Right atrium auricular region (tissue), 2 donors: ENCODE data around the gene CYP19A1. TPM values are rescaled to one million over a fixed set of nuclear protein-coding genes. Genes with fewer than 3 reads are reported as not detected.
A peak's percentile ranks its signal among the peaks of the same experiment; 100 is the strongest.
"Not testable (repeated sequence)": the region's sequence is repeated elsewhere in the genome, so short reads cannot be mapped to it uniquely, and the experiment has no call there.

ENCODE experiments used
- DNase-seq: peaks from one replicate; pipeline ENCODE4 v3.0.0-alpha.2; 2019; ENCODE audit warnings: low spot score
- H3K27ac ChIP-seq, 2 donors: fragments of 200-600 bp; sonication (generic); 1 replicate in 1 of 2; 2 replicates in 1 of 2; pipeline ENCODE4 v1.5.1; 2016 to 2019
- H3K27me3 ChIP-seq, 2 donors: fragments of 200-600 bp; sonication (generic); one replicate each; pipeline versions ENCODE4 v1.5.1 to v1.6.0; 2017 to 2019
- H3K36me3 ChIP-seq: fragments of 200-600 bp; sonication (generic); one replicate; pipeline ENCODE4 v1.5.1; 2016
- H3K4me1 ChIP-seq, 2 donors: fragments of 200-600 bp; sonication (generic); one replicate each; pipeline versions ENCODE4 v1.5.1 to v1.6.0; 2017 to 2019
- H3K4me3 ChIP-seq, 2 donors: fragments of 200-600 bp; sonication (generic); 1 replicate in 1 of 2; 2 replicates in 1 of 2; pipeline ENCODE4 v1.5.1; 2017 to 2019; ENCODE audit warnings: mild to moderate bottlenecking in 1 of 2, moderate library complexity in 1 of 2
- H3K9me3 ChIP-seq, 2 donors: fragments of 200-600 bp; sonication (generic); one replicate each; pipeline ENCODE4 v1.5.1; 2019
- total RNA-seq, 2 donors: library from RNA; depleted of rRNA; stranded (reverse); fragments of >200 nt; gene quantifications; one replicate each; pipeline ENCODE4 v1.1.0, GENCODE V29; 2016
- TF ChIP-seq, protein P1 (sequence below), 2 donors: fragments of 200-600 bp; sonication (generic); IDR thresholded peaks; one replicate each; pipeline ENCODE4 v1.5.1; 2019; ENCODE audit warnings: antibody characterized with exemption in 2 of 2

Gene CYP19A1
- total RNA-seq, 2 donors from 2014 or later = 2.4 TPM; not detected in 1

DNA sequence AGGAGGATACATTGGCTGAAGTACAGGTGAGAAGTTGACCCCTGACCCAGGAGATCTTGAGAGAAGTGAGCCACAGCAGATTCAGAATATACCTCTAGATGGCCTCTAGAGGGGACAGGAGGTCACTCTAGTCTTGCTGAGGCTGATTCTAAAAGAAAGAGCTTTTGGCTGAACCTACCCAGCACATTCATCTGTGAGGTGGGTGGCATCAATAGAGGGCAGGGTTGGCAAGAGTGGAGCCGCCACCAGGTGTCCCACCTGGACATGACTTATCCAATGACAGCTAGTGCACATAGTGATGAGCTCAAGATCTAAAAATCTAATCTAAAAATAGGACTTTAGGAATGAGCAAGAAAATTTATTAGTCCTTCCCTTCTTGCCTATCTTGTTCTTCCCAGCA is 51.6 kb downstream of the CYP19A1 start:
- H3K9me3 ChIP-seq = no peaks in the 10 kb centered on the region
- no peak overlapping the region for H3K27ac ChIP-seq
- H3K4me1 ChIP-seq = no peaks in the 10 kb centered on the region
- H3K27me3 ChIP-seq = no peaks in the 10 kb centered on the region
- TF ChIP-seq, protein P1, sequence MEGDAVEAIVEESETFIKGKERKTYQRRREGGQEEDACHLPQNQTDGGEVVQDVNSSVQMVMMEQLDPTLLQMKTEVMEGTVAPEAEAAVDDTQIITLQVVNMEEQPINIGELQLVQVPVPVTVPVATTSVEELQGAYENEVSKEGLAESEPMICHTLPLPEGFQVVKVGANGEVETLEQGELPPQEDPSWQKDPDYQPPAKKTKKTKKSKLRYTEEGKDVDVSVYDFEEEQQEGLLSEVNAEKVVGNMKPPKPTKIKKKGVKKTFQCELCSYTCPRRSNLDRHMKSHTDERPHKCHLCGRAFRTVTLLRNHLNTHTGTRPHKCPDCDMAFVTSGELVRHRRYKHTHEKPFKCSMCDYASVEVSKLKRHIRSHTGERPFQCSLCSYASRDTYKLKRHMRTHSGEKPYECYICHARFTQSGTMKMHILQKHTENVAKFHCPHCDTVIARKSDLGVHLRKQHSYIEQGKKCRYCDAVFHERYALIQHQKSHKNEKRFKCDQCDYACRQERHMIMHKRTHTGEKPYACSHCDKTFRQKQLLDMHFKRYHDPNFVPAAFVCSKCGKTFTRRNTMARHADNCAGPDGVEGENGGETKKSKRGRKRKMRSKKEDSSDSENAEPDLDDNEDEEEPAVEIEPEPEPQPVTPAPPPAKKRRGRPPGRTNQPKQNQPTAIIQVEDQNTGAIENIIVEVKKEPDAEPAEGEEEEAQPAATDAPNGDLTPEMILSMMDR (IDR thresholded peaks at IDR 0.05) = peak in 1 of 2 donors; percentile 25
- H3K4me3 ChIP-seq = no peak overlapping the region
- no peak for DNase-seq
- H3K36me3 ChIP-seq = no peaks in the 10 kb centered on the region

DNA sequence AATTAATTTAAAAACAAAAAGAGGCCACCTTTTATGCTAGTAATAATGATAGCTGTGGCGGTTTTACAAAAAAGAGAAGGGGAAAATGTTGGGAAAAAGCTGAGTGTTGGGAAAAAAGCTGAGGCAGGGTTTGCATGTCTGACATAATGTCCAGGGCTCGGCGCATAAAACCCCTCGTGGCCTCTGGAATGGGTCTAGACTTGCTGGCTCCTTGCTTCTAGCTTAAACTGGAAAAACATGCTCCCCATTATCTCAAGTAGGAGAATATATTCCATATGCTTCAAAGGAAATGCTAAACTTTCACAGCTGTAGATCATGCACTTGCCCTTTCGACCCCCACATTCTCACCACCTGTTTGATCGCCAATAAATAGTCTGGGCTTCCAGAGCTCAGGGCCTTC is 53.0 kb downstream of the CYP19A1 start:
- no peaks in the 10 kb centered on the region for H3K27me3 ChIP-seq
- no peak overlapping the region for H3K27ac ChIP-seq
- H3K4me3 ChIP-seq = no peak overlapping the region
- H3K36me3 ChIP-seq = no peaks in the 10 kb centered on the region
- H3K4me1 ChIP-seq = no peaks in the 10 kb centered on the region
- TF ChIP-seq, protein P1 (IDR thresholded peaks at IDR 0.05) = no peak
- H3K9me3 ChIP-seq = no peaks in the 10 kb centered on the region
- DNase-seq = no peak

DNA sequence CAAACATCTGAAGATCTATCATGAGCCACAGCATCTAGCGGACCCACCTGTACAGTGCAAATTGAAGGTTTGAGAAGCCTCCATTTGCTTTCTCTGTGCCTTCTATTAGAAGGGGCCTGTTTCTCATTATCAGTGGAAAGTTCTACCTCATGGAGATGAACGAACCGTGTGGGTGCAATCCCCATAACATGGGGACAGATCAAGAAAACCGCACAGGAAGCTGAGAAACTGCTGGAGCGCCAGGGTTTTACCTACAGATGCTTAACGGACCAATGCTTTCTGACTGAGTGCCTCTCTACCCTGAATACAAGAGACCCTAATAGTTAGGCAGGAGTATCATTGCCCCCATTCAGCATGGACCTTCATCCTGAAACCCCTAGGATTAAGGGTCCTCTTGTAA is 53.5 kb downstream of the CYP19A1 start:
- Histone ChIP-seq H3K27me3 (no peaks in the 10 kb centered on the region), H3K4me1 (no peaks in the 10 kb centered on the region), H3K4me3 (no peak overlapping the region), H3K27ac (no peak overlapping the region), H3K9me3 (no peaks in the 10 kb centered on the region), H3K36me3 (no peaks in the 10 kb centered on the region)
- DNase-seq = no peak
- TF ChIP-seq, protein P1 (IDR thresholded peaks at IDR 0.05) = no peak

DNA sequence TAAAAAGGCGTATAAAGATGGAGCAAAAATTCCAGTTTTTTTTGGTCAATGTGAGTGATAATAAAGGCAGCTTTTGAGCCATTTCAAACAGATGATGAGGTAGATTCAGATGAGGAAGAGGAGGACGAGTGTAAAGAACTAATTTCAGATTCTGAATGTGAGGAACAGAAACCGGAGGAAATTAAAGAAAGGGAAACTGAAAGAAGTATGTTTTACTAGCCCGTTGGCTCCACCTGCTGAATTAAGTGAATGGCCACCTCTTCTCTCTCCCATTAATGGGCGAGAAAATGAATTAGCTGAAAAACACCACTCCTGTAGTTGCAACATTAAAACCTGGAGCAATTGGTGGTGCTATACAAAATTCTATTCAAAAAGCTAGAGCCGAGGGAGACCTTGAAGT is 55.4 kb downstream of the CYP19A1 start:
- H3K27ac ChIP-seq = no peak overlapping the region
- no peaks in the 10 kb centered on the region for H3K27me3 ChIP-seq
- no peak for DNase-seq
- H3K4me1 ChIP-seq = no peaks in the 10 kb centered on the region
- TF ChIP-seq, protein P1 (IDR thresholded peaks at IDR 0.05) = no peak
- no peaks in the 10 kb centered on the region for H3K36me3 ChIP-seq
- no peaks in the 10 kb centered on the region for H3K9me3 ChIP-seq
- H3K4me3 ChIP-seq = no peak overlapping the region

DNA sequence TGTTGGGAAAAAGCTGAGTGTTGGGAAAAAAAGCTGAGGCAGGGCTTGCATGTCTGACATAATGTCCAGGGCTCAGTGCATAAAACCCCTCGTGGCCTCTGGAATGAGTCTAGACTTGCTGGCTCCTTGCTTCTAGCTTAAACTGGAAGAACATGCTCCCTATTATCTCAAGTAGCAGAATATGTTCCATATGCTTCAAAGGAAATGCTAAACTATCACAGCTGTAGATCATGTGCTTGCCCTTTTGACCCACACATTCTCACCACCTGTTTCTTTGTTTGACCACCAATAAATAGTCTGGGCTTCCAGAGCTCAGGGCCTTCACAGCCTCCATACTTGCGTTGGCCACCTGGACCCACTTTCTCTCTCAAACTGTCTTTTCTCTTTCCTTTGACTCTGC is 56.2 kb downstream of the CYP19A1 start:
- H3K4me1 ChIP-seq, H3K27ac ChIP-seq, DNase-seq, H3K9me3 ChIP-seq, H3K4me3 ChIP-seq, H3K36me3 ChIP-seq, H3K27me3 ChIP-seq: not testable (repeated sequence)

DNA sequence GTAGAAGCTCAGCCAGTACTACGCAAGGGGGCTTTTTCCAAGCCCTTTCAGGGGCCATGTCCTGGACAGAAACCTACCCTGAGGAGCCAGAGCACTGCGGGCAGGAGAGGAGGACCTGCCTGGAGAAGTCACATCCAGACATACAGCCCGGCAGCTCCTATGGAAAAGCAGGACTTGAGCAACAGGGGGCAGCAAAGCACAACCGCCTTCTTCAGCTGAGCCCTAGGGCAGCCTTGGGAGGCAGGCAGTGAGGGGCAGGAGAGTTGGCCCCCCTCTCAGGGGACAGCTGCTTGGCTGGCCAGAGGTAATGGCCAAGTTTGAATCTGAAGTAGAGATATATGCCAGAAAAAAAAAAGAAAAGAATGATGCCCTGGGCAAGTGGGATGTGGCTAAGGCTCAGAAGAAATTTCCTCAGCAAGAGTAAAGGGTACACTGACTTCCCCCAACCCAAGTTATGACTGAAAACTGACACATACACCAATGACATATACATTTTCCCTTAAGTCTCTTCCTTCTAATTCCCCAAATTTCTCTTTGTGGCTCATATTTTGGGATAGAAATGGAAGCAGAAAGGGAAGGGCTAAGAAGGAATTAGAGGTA is 56.9 kb downstream of the CYP19A1 start:
- H3K27ac ChIP-seq = peak overlapping the region in 1 of 2 donors; percentile 43
- H3K9me3 ChIP-seq = no peaks in the 10 kb centered on the region
- H3K36me3 ChIP-seq = no peaks in the 10 kb centered on the region

More for the DNA sequence above, 56.9 kb downstream of the CYP19A1 start:
- TF ChIP-seq, protein P1 (IDR thresholded peaks at IDR 0.05) = peak; percentile 58 to 82
- no peaks in the 10 kb centered on the region for H3K4me1 ChIP-seq
- no peaks in the 10 kb centered on the region for H3K27me3 ChIP-seq
- DNase-seq = peak; percentile 74
- no peak overlapping the region for H3K4me3 ChIP-seq
